Keratinocyte (primary cell): ENCODE data around the gene SEZ6. TPM values are rescaled to one million over a fixed set of nuclear protein-coding genes. Genes with fewer than 3 reads are reported as not detected.

Experiments
- DNase-seq: peaks from one replicate; pipeline ENCODE4 v3.0.0-alpha.2; 2011; ENCODE audit warnings: low read depth, missing footprints, low spot score
- FAIRE-seq: peaks from 2 replicates; lab custom pipeline; 2011; peaks lifted over from hg19 to GRCh38; lab: Jason Lieb, UNC
- H2AFZ ChIP-seq: 2 replicates; pipeline ENCODE4 v1.6.0; 2012; ENCODE audit warnings: low read length, control low read depth, inconsistent platforms; ENCODE audit not compliant: control insufficient read depth
- H3K27ac ChIP-seq: 2 replicates; pipeline ENCODE4 v1.5.1; 2011; ENCODE audit warnings: low read length; ENCODE audit not compliant: control insufficient read depth, insufficient read depth
- H3K27me3 ChIP-seq: 3 replicates; pipeline ENCODE4 v1.6.0; 2011; ENCODE audit warnings: low read length; ENCODE audit not compliant: control insufficient read depth, insufficient read depth; ENCODE audit errors: extremely low read depth
- H3K36me3 ChIP-seq, 2 experiments: 2 replicates in 1 of 2; 3 replicates in 1 of 2; pipeline ENCODE4 v1.5.1; 2011; ENCODE audit warnings: low read length in 2 of 2, mild to moderate bottlenecking in 1 of 2; ENCODE audit not compliant: control insufficient read depth in 2 of 2, insufficient read depth in 2 of 2; ENCODE audit errors: extremely low read depth in 1 of 2
- H3K4me1 ChIP-seq: 3 replicates; pipeline ENCODE4 v1.5.1; 2011; ENCODE audit warnings: low read length; ENCODE audit not compliant: control insufficient read depth, insufficient read depth; ENCODE audit errors: extremely low read depth
- H3K4me2 ChIP-seq: 3 replicates; pipeline ENCODE4 v1.6.0; 2011; ENCODE audit warnings: low read depth, low read length; ENCODE audit not compliant: control insufficient read depth, insufficient read depth; ENCODE audit errors: extremely low read depth
- H3K4me3 ChIP-seq, 3 experiments: fragments of 200-600 bp in 1 of 3; sonication (generic) in 1 of 3; 2 replicates in 2 of 3; 3 replicates in 1 of 3; pipeline ENCODE4 v1.5.1; 2011 to 2016; ENCODE audit warnings: low read length in 3 of 3, mild to moderate bottlenecking in 3 of 3, control low read depth in 2 of 3, inconsistent platforms in 1 of 3, low read depth in 1 of 3, mixed read lengths in 1 of 3, mixed run types in 1 of 3, moderate library complexity in 1 of 3; ENCODE audit not compliant: control insufficient read depth in 2 of 3, insufficient read depth in 2 of 3; ENCODE audit errors: extremely low read depth in 1 of 3
- H3K79me2 ChIP-seq: 2 replicates; pipeline ENCODE4 v1.6.0; 2012; ENCODE audit warnings: low read length; ENCODE audit not compliant: control insufficient read depth, insufficient read depth
- H3K9ac ChIP-seq: 3 replicates; pipeline ENCODE4 v1.6.0; 2011; ENCODE audit warnings: low read length; ENCODE audit not compliant: control insufficient read depth, insufficient read depth; ENCODE audit errors: extremely low read depth
- H3K9me1 ChIP-seq: 3 replicates; pipeline ENCODE4 v1.6.0; 2011; ENCODE audit warnings: low read length; ENCODE audit not compliant: control insufficient read depth, insufficient read depth; ENCODE audit errors: extremely low read depth
- H3K9me3 ChIP-seq: 2 replicates; pipeline ENCODE4 v1.5.1; 2012; ENCODE audit warnings: low read depth, low read length; ENCODE audit not compliant: control insufficient read depth
- H4K20me1 ChIP-seq: 3 replicates; pipeline ENCODE4 v1.6.0; 2011; ENCODE audit warnings: low read length; ENCODE audit not compliant: control insufficient read depth, insufficient read depth; ENCODE audit errors: extremely low read depth
- CTCF ChIP-seq, 3 experiments: IDR thresholded peaks in 1 of 3; conservative IDR thresholded peaks in 1 of 3; optimal IDR thresholded peaks in 1 of 3; 2 replicates in 2 of 3; 3 replicates in 1 of 3; pipeline versions ENCODE3 to v1.5.1; 2011; ENCODE audit warnings: low read length in 3 of 3, mild to moderate bottlenecking in 3 of 3, moderate library complexity in 2 of 3, control low read depth in 1 of 3, inconsistent platforms in 1 of 3; ENCODE audit not compliant: insufficient read depth in 2 of 3; ENCODE audit errors: extremely low read depth in 1 of 3
- EZH2 ChIP-seq: IDR thresholded peaks from one replicate; pipeline ENCODE4 v1.6.1; 2012; ENCODE audit warnings: inconsistent platforms, mild to moderate bottlenecking, low read length, moderate library complexity
- dilution Hi-C: fragments of 300-500 bp; cut with MboI; formaldehyde crosslinking; loops from one replicate; pipeline ENCODE4 v1.7.0; 2020; ENCODE audit warnings: low sequenced_read_pairs; ENCODE audit not compliant: extremely low pct_ligation_motif_present
- polyA plus RNA-seq, 5 experiments: library from polyadenylated mRNA; depleted of rRNA in 3 of 5; stranded (reverse) in 3 of 5; stranded (forward) in 1 of 5; unstranded in 1 of 5; fragments of >200 nt; gene quantifications; 1 replicate in 1 of 5; 2 replicates in 3 of 5; 3 replicates in 1 of 5; pipeline versions ENCODE4 v1.2.1 to v1.2.3, GENCODE V29; 2011 to 2012; ENCODE audit warnings: missing spikeins in 2 of 5, low read depth in 1 of 5, low replicate concordance in 1 of 5

The SEZ6 gene
- polyA plus RNA-seq, 1 donor (not counting 4 experiments of a cell fraction or from before 2014, with no cell fraction given): not detected

GRCh38 chr17:28951428-28951990, 54.3 kb downstream of the SEZ6 start, which contains the start of gene PHF12:
Gene PHF12, minus strand, starts transcription at chr17:28951518. Its CDS starts 558 bp downstream, at chr17:28950960.
- FAIRE-seq: peak; percentile 78
- TF ChIP-seq CTCF (optimal IDR thresholded peaks at IDR 0.05 in 1 of 3, IDR thresholded peaks at IDR 0.05 in 1 of 3, conservative IDR thresholded peaks at IDR 0.05 in 1 of 3; ENCODE audit: extremely low read depth in 1 of 3, insufficient read depth in 2 of 3, low read length in 3 of 3) (no peak), EZH2 (no peak)

DNA sequence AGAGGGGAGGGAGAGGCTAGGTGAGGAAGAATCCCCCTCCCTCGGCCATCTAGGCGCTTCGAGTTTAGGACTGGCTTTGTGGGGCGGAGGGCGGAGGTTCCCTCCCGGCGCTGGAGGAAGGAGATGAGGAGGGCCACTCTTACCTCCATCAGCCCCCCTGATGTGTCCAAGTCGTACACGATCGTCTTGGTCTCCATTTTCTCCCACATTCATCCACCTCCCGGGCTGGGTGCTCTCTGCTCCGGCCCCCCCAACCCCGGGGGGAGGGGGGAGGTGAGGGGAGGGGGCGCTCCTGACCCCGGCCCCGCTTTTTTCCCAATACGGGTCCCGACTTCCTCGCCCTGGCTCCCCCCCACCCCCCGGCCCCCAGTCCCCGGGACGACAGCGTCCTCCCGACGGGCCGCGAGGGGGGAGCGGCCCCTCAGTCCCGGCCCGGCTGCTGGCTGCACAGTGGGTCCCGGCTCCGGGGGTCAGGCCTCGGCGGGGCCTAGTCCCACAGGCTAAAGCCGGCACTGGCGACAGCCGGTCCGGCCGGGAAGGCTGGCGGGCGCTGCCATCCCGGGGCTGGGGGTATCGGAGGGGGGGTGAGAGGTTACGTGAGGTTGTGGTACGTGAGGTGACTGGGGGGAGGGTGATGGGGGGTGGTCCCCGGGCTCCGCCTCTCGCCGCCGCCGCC, 54.9 kb downstream of the SEZ6 start:
- peaks cover 50% of the 10 kb centered on the region for H3K79me2 ChIP-seq

More at GRCh38 chr17:28951428-28951990, 54.3 kb downstream of the SEZ6 start, which contains the start of gene PHF12:
- Histone ChIP-seq H3K4me1 (peaks cover 27% of the 10 kb centered on the region), H3K4me2 (peak within 1 kb of the TSS; percentile 99), H3K9ac (peak within 1 kb of the TSS; percentile 91), H3K36me3 (peaks cover 0 to 6% of the 10 kb centered on the region in 2 experiments), H3K79me2 (peaks cover 43% of the 10 kb centered on the region), H4K20me1 (no peaks in the 10 kb centered on the region), H2AFZ (peak within 1 kb of the TSS; percentile 91), H3K27ac (peak within 1 kb of the TSS; percentile 99), H3K4me3 (peak within 1 kb of the TSS; percentile 88 to 90 (median 88)), H3K9me3 (no peaks in the 10 kb centered on the region), H3K27me3 (no peaks in the 10 kb centered on the region), H3K9me1 (no peaks in the 10 kb centered on the region)
- dilution Hi-C loops: no loop called here
- DNase-seq: peak; percentile 100

More for the DNA sequence above, 54.9 kb downstream of the SEZ6 start:
- no peaks in the 10 kb centered on the region for H3K9me3 ChIP-seq
- peaks cover 34% of the 10 kb centered on the region for H3K4me1 ChIP-seq
- H3K4me2 ChIP-seq: peak overlapping the region; percentile 81
- no peaks in the 10 kb centered on the region for H3K9me1 ChIP-seq
- H2AFZ ChIP-seq: peak overlapping the region; percentile 3
- FAIRE-seq (no peak), DNase-seq (no peak)
- H3K36me3 ChIP-seq: peaks cover 0 to 6% of the 10 kb centered on the region in 2 experiments
- dilution Hi-C loops: no loop called here
- peak overlapping the region; percentile 85 for H3K27ac ChIP-seq
- no peaks in the 10 kb centered on the region for H3K27me3 ChIP-seq
- no peaks in the 10 kb centered on the region for H4K20me1 ChIP-seq
- peak overlapping the region; percentile 87 to 88 (median 88) for H3K4me3 ChIP-seq
- H3K9ac ChIP-seq: peak overlapping the region; percentile 84
- no peak for TF ChIP-seq CTCF (optimal IDR thresholded peaks at IDR 0.05 in 1 of 3, IDR thresholded peaks at IDR 0.05 in 1 of 3, conservative IDR thresholded peaks at IDR 0.05 in 1 of 3; ENCODE audit: extremely low read depth in 1 of 3, insufficient read depth in 2 of 3, low read length in 3 of 3)
- no peak for TF ChIP-seq EZH2
